Stimulated activated naive CD4-positive, alpha-beta T cell (primary cell): ENCODE results near the gene AKAP6.

Experiments
- DNase-seq, 6 experiments: peaks; one replicate each; lab custom pipeline; 2025; lab: John Stamatoyannopoulos, UW

AKAP6 gene

DNA sequence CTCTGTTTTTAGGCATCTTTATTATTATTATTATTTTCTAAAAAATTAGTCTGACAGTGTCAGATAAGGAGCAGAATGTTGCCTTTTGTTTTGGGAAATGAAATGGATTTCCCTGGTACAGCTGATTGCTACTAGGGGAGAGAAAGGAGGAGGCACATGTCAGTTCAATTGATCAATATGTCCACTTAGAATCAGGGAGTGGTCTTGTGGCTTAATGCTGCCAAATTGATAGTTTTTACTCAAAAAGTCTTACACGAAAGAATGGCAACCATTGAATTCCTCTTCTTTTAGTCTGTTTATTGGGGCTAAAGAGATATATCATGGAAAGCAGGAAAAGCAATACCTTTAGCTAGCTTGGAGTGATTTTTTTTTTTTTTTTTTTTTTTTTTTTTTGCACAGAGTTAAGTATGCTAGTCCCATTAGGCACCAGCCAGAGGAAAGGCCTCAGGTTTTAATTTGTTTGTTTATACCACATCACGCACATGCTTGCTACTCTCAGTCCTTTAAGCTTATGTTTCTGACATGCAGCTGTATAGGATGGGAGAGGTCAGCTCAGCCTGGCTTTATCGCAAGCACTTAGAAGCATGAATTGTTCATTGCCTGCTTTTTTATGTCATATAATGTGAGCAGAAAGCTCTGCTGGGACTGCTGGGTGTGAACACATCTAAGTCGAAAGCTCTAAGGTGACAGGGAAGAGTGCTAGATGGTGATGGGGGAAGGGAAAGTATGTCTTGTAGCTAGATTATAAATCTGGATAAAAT, 1.4 kb downstream of the AKAP6 start:
- DNase-seq, result no peak

DNA sequence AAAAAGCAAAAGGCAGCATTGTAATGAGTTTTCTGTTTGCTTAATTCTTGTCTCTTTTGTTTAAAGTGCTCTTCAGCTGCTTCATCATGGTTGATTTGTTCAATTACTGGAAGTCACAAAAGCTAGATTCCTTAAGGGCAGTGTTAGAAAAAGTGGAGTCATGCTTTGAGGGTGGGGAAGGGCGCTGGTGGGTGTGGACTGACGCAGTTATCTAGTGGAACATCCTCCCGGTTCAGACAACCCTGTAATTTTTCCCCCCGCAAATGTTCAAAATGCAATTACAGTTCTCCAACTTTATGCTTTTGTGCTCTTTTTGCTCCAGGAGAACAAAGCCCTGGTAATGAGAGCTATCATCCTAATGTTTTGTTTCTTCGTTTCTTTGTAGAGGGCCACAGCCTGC, 2.1 kb downstream of the AKAP6 start:
- DNase-seq, result no peak

DNA sequence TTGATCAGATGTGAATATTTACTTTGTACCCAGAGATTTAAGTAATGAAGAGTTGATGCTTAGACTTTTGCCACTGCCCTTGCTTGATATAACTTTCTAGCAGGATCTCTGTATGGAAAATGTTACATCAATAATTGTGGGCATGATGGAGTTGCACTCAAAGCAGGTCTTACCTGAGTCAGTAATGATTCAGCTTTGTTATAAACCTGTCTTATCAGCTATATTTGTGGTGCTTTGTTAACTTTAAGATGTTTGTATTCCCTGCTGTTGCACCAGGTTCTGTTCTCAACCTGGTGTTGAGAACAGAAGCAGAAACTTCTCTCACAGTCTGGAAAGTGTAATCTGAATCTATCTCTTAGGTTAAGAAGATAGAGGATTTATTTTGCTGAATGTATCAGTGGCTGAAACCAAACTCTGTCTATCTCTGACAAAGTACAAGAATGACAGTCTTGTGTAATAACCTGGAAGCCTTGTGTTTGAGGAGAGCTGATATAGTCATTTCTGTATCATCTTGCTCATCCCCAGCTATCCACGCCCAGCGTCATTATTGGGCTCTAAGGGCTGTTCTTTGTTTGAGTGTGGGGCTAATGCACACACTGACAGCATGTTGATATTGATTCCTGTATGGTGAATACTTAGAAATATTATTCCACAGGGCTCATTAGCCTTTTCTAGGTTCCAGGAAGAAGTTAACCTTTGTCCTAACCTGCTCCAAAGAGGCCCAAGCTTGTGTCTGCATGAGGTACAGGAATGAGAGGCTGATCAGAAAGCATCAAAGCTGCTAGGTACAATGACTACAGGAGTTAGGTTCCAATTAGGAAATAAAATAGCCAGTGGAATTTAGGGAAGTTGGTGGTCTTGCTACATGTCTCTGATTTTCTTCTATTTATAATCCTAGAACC, 3.6 kb downstream of the AKAP6 start:
- no peak for DNase-seq

DNA sequence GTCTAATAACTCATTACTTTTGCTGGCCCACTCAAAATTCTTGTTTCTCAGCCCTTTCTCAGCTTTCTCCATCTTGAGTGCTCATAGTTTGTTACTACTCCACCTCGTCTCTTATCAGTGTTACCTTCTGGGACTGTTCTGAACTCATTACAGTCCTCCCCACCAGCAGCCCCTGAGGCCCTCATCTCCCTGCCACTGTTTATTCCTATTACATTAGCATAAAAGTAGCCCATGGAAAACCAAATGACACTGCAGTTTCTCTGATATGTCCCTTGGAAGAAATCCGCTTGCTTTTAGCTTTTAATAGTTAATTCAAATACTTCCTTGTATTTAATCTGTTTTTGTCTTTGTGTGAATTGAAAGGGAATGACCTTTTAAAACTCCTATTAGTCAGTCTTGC, 7.6 kb downstream of the AKAP6 start:
- no peak for DNase-seq

DNA sequence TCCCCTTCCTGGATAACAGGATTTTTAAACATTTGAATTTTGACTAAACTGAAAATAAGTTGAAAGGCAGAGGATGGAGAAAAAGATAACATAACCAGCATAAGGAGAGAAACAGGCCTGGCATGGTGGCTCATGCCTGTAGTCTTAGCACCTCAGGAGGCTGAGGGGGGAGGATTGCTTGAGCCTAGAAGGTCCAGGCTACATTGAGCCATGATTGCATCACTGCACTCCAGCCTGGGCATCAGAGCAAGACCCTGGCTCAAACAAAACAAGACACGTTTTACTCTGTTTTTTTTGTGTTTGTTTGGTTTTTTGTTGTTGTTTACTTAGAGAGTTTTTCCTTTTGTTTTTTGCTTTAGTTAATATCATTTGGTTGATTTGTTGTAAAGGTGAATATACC, 8.7 kb downstream of the AKAP6 start:
- no peak for DNase-seq

DNA sequence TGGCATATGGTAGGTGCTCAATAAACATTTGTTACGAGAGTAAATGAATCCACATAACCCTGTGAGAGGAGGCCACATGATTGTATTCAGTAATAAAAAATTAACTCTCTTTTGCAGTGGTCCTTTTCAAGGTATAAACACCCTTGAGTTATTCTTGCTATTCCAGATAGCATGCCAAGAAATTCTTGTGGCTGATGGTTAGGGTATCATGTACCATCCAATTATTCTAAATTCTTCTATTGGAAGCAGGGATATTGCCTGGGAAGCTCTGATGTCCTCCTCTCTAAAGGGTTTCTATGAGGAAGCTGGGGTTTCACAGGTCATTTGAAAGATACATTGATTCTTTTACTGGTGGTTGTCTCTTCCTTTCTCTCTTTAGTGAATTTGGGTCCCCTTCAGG, 10.1 kb downstream of the AKAP6 start:
- no peak for DNase-seq

DNA sequence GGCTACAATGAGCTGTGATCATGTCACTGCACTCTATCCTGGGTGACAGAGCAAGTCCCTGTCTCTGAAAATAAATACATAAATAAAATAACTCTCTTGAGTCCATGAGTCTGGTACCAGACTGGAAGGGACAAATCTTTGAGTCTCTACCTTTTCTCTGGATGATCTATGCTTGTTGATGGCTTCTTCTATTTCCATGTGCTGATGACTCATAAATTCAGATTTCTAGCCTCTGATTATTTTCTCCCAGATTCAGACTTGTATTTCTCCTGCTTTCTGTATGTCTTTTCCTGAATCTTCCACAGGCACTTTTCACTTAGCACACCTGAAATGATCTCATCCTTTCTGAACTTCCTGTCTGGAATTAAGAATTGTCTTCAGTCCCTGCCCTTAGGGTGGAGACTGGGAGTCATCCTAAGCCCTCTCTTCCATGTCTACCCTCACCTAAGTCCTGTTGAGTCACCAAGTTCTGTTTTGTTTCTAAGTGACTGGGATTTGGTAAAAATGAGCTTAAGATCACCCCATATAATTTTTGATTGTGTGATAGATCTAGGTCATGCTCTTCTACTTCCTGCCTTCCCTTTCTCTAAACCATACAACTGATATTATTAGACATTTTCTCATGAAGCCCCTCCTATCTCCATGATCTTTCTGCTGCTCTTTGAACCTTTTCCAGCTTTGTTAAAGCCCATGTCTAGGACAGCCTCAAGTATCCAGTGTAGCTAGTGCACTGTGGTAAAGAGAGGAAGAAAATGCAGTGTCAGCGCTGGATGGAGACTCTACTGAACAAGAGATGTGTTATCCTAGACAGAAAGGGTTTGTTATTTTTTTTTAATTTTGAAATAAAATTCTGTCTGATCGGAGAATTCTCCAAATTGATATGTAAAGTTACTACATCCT, 13.1 kb downstream of the AKAP6 start:
- no peak for DNase-seq

DNA sequence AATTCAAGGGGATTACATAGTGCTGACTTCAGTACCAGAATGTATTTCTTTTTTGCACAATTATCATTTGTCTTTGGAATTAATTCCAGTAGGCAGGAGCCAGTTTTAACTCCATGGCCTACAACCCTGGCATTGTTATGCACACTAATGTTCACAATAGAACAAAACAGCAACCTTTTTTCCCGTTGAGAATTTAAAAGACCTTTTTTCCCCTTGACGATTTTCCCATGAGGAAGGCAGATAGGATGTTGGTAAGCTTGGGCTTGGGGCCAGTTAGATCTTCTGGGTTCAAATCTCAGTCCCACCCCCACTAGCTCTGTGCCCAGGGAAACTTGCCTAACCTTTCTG, 13.7 kb downstream of the AKAP6 start:
- DNase-seq, result no peak

DNA sequence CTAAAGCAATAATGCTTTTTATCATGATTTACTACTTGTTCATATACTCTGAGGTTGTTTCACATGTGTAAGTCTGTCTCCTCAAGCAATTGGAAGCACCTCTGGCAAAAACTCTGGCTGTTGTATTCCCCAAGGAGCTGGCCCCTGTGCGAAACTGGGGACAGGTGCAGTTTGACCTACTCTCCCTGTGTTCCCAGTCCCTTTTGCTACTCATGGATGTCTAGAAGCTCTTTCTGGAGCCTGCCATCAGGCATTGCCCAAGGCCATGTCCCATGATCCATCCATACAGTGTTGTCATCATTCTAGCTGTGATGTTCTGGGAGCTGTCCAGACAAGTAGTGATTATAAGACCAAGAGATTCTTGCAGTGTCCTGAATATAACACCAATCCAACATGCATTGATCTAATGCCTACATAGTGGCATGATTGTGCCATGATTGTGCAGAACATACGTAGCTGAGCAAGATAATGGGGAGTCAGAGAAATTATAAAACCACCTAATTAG, 14.9 kb downstream of the AKAP6 start:
- DNase-seq, result no peak

DNA sequence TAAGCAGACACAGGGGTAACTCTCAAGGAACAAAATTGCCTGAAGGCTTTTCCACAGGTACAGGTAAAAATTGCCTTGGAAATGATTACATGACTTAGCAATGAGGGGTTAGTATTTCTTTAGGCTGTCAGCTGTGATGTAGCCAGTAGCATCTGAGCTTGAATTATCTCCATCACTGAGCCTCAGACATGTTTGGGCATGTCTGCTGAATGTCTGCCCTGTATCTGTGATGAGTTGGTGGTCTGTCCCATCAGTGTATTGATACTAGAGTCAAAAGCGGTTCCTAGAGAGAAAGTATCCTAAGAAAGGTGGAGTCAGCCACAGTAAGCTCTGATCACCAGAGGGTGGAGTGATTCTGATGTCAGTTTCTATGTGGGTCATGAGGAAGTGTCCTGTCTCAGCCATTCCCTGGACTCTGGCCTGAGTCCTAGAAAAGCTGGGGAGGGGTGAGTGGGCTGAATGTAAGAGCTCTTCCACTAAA, 16.3 kb downstream of the AKAP6 start:
- DNase-seq, result no peak

DNA sequence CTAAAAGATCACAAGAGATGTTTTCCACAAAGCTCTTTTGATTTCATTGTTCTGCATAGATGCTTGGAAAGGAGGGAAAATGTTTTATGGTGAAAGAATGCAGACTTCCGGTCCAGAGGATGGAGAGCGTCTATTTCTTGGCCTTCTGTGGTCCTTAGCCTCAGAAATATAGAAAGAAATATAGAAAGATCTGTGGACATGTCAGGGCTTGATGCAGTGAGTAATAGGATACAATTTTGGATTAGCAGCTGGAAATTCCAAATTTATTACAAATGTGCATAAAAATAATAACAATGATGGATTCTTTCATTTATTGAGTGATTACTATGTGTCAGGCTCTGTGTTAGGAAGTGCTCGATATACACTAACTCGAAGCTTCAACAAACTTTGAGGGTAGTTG, 20.2 kb downstream of the AKAP6 start:
- DNase-seq, result no peak

DNA sequence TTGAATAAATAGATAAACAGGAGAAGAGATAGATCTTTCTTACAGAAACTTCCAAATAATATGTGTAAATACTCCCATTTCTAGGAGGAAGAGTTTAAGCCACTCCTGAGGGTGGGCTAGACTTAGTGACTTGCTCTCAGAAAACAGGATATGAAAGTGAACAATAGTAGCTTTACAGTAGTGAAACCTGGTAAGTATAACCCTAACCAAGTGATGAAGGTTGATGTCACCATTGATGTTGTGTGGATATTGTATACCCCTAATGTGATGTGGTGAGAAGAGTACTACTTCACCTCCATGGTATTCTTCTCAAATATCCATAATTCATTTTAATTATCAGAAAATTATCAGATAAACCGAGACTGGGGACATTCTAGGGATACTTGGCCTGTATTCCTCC, 20.9 kb downstream of the AKAP6 start:
- DNase-seq, result no peak

DNA sequence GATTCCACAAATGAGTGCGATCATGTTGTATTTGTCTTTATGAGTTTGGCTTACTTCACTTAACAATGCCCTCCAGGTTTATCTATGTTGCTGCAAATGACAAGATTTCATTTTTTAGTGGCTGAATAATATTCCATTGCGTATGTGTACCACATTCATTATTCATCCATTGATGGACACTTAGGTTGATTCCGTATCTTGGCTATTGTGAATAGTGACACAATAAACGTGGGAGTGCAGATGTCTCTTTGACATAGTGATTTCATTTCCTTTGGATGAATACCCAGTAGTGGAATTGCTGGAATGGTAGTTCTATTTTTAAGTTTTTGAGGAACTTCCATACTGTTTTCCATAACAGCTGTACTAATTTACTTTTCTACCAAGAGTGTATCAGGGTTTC, 23.5 kb downstream of the AKAP6 start:
- DNase-seq, result no peak

DNA sequence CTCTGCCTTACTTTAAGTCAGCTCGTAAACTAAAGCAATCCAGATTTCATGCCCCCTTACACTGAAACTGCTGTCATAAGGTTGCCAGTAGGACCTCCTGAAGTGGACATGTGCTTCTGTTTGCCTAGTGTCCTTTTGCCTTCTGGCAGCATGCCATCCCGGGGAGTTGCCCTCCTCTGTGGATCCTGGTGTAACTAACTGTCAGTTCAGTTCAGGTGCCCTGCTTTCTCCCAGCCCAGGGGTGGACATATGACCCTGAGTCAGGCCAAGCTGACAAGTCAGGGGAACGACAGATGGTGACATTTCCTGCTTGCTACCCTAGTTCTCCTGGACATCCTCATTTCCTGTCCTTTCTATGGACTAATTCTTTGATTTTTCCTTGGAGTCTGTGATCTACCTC, 25.6 kb downstream of the AKAP6 start:
- no peak for DNase-seq

DNA sequence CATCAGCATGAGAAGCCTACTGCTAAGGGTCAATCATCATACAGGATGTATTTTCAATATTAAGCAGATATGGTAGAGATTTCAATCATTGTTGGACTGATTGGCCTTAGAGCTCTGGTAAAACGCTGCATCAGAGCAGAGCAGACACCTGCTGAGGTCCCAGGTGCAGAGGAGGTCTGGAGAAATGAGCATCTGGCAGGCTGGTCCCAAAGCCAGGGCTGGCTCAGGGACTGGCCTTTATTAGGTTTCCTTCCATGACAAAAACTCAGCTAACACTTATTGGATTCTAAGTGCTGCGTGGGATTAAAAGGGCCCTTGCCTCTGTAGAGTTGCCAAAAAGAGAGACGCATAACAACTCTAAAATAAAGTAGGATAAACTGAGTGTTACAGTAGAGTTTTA, 29.7 kb downstream of the AKAP6 start:
- no peak for DNase-seq

DNA sequence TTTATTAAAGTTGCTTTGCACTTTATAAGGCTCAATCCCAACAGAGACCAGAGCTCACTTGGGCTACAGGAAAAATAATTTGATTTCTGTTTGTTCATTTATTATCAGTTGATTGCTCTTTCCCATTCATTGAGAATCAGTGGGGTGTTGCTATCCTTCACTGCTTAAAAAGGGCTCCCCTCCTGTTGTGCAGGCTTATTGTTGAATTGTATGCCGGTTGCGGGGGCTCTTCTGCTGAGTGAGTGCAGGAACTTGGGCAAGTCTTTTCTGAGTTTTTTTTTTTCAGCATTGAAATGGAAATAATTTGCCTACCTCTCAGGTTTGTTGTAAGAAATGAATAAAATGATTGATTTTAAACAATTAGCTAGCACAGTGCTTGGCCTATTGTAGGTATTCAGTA, 32.6 kb downstream of the AKAP6 start:
- DNase-seq, result no peak

DNA sequence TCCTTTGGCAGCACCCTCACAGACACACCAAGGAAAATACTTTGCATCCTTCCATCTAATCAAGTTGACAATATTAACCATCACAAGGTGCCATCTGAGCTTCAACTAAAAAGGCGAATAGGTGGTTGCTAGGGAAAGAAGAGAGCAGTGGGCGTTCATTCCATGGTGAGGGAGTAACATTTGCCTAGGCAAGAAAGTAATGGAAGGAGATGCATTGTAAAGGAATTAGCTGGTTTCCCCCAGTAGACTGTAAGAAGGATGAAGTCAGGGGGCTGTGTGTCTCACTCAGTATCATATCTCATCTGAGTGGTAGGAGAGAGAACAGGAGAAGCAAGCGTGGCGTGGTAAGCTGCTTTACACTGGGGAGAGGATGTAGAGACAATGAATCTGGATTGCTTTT, 34.7 kb downstream of the AKAP6 start:
- DNase-seq, result no peak

DNA sequence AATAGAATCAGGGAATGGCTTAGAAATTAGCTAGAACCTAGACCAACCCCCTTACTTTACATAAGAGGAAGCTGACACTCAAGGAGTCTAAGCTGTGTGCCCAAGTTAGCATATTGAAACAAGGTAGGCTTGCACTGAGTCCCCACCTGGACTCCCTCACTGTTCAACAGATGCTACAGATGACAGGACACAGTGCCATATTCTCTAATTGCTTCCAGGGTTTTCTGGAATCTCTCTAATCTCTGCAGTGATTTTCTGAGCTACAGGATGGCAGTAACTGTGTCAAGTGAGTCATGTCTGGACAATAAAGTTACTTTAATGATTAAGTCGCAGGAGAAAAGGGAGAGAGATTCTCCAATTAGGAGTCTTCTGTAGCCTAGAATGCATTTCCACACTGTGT, 35.8 kb downstream of the AKAP6 start:
- no peak for DNase-seq

DNA sequence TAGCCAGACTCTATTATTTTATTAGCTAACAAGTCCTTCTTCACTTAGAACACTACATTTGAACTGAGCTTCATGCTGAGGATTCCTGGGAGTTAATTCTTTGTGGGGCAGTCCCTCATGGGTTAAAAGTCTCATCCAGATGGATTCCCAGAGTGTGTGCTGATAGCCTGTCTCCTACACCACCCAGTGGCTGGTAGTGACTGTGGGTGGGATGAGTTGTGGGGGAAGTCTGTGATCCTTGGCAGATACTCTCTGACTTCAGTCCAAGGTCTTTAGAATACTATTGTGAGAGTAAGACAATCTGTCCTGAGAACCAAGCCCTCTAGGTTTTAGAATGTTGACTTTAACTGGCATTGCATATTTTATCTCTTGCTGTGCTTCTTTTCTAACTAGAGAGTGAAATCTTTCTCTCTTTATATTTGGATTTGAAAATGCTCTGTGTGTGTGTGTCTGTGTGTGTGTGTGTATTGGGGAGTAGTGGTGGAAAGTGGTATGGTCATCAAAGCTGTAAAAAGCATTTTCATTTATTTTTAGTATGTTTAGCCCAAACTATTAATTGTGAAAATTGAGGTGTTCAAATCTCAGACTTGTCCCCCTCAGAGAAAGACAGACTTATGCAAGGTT, 37.3 kb downstream of the AKAP6 start:
- DNase-seq, result no peak

DNA sequence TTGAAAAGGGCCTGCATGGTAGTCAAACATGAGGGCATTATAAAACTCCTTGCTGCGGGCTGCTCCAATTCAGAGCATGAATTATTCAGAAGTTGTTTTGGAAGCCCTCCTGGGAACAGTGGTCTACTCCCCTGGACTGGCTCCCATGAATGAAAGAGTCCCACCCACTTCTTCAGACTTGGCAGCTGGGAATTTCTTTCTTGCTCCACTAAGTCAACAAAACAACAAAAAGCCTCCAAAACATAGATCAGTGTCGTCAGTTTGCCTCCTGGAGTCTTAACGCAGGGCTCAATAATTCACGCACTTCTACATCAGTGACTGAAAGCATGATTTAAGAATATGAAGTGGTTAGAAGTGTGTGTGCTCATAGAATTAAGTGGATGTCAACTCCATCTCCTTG, 37.9 kb downstream of the AKAP6 start:
- no peak for DNase-seq

DNA sequence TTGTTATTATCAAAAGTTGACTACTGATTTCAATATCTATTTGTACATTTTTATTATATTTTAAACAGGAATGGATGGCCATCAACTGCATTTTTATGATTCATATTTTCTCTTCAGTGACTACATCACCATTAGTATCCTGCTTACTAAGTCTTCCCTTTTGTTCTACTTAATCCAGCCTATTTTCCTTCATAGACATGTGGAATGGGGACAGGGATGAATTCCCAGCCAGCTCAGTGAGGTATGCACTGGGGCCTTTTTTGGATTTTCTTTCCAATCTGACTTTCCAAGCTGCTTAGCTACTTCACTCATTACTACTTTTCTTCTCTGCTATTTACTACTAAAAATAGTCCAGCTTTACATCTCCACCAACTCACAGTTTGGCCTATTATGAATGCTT, 38.4 kb downstream of the AKAP6 start:
- DNase-seq, result no peak

DNA sequence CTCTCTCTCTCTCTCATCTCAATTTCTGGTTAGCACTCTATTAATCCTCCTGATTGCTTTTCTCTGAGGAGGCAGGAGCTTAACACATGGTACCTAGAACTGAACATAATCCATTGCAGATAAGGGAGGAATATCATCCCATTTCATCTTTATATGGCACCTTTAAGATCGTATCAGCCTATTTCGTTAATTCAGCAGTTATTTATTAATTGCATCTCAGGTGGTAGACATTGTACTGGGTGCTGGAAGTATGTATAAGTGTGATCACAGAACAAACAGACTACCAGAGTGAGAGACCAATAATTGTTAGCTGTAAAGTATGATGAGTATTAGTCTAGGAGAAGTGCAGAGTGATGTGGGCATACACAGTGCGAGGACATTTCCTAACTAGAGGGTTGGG, 39.0 kb downstream of the AKAP6 start:
- DNase-seq, result no peak
